Measurements from ENCODE around the gene MAP3K19. TPM values are rescaled to one million over a fixed set of nuclear protein-coding genes. Genes with fewer than 3 reads are reported as not detected.

The MAP3K19 gene
- total RNA-seq, 4 donors from 2014 or later = not detected

DNA sequence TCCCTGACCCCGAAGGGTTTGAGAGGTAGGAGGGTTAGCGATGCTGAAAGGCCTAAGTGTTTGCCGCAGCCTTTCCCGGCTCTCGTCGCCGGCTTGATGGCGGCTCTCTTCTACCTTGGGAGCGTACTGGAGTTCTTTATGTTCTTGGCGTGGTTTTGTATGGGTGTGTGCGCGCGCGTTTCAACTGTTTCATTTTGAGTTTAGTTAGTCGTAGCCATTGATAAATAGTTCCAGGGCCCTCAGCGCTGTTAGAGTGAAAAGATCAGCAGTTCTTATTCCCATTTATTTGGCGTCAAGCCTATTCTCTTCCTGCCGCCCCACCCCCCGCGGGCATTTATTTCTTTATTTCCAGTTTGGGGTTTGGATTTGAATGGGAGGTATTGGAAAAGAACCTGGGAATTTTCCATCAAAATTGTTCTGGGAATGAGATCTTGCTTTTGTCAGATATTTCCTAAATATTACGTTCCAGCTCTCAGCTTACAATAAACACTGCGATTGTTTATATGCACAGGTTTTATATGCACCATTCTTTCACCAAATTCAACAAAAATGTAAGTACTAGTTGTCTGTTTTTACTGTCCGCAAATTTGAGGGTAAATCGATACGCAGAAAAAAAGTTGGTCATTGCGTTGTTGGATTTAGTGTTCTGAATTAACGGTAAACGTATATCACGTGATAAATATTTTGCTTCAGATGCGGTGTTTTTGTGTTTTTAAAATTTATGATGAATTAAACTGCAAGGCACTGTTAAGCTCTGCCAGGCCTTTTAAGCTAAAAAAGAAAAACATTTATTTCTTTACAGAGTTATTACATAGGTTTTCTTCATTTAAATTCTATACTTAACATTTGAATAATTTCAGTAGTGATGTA lies 127.7 kb downstream of the MAP3K19 start:
- TF ChIP-seq, protein P1, sequence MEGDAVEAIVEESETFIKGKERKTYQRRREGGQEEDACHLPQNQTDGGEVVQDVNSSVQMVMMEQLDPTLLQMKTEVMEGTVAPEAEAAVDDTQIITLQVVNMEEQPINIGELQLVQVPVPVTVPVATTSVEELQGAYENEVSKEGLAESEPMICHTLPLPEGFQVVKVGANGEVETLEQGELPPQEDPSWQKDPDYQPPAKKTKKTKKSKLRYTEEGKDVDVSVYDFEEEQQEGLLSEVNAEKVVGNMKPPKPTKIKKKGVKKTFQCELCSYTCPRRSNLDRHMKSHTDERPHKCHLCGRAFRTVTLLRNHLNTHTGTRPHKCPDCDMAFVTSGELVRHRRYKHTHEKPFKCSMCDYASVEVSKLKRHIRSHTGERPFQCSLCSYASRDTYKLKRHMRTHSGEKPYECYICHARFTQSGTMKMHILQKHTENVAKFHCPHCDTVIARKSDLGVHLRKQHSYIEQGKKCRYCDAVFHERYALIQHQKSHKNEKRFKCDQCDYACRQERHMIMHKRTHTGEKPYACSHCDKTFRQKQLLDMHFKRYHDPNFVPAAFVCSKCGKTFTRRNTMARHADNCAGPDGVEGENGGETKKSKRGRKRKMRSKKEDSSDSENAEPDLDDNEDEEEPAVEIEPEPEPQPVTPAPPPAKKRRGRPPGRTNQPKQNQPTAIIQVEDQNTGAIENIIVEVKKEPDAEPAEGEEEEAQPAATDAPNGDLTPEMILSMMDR (IDR thresholded peaks at IDR 0.05; ENCODE audit: low read depth) = no peak

DNA sequence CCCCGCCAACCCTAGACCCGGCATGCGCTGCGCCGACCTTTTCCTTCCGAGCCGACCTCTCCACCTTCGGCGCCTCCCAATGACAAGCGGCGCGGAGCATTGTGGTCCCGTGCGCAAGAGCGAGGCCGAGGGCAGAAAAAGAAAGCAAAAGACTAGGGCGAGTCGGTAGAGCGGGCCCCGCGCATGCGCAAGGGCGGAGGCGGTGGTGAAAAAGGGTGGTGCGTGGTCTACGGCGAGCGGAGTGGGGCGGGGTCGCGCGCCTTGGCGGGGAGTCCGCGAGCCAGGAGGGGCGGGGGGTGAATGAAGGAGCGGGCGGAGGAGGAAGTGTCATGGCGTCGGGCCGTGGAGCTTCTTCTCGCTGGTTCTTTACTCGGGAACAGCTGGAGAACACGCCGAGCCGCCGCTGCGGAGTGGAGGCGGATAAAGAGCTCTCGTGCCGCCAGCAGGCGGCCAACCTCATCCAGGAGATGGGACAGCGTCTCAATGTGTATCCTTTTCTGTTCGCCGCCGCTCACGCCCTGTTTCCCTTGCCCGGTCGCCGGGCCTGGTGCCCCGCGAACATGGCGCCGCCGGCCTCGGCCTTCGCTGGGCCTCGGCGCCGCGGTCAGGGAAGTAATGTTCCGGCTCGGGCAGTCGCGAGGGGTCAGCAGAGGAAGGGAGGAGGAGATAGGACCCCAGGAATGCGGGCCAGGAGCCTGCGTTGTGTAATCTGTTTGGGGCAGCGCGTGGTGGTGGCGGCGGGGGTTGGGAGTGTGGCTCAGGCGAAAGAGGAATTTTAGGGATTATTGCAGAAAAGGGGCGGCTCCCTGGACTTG lies 128.5 kb downstream of the MAP3K19 start, which contains the start of gene CCNT2:
Gene CCNT2, plus strand, starts transcription at position 297 of the 815 bp plus-strand sequence. Its CDS starts 33 bp downstream, at position 330.
- TF ChIP-seq, protein P1 (IDR thresholded peaks at IDR 0.05; ENCODE audit: low read depth) = no peak

DNA sequence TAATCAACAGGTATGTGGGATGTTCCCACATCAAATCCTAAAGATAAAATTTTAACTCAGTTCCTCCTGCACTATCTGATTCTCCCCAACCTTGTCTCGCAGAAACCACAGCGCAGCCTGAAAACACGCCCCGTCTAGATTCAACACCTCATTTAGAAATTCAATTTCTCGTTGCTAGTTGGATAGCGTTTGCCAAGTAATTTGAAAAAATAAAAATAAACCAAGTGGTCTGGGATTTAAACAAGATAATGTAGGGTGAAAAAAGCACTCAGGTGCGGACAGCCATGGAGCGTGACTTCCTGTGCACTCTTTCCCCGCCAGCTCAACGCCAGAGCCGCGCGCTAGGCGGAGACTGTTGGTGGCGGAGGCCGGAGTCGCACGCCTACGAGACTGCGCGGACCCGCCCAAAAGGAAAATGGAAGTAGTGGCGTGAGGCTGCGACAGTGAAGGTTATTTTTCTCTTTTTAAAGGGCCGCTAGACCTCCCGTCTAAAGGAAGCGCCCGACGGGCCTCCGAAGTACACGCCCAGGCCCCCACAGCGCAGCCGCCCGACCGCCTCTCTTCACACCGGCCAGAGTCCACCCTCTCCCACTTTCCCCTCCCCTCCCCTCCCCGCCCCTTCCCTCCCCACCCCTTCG lies 129.2 kb downstream of the MAP3K19 start:
- TF ChIP-seq, protein P1 (IDR thresholded peaks at IDR 0.05; ENCODE audit: low read depth) = no peak

DNA sequence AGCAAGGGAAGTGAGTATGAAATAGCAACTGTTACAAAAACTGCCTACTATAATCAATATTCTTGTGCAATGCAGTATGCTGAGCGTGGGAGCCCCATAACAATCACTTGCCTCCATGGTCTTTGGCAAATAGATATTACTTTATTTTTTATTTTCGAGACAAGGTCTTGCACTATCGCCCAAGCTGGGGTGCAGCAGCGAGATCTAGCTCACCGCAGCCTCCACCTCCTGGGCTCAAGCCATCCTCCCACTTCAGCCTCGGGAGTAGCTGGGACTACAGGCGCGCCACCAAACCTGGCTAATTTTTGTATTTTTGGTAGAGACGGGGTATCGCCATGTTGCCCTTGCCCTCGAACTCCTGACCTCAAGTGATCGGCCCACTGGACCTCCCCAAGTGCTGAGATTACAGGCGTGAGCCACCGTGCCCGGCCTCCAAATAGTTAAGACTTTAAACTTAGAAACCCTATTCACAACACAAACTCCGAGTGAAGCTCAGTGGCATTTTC lies 129.8 kb downstream of the MAP3K19 start:
- TF ChIP-seq, protein P1 (IDR thresholded peaks at IDR 0.05; ENCODE audit: low read depth) = no peak

Other genes starting within 250 kb of the MAP3K19 start
- gene ACMSD, start 208.8 kb downstream of the MAP3K19 start, total RNA-seq = not detected
- gene CCNT2, start 128.6 kb downstream of the MAP3K19 start, total RNA-seq = 10 to 100 TPM; 34.6 to 41.3 (median 38.7) TPM
- 10 to 100 TPM; 46.0 to 54.8 (median 51.1) TPM for gene RAB3GAP1, start 4.8 kb upstream of the MAP3K19 start, total RNA-seq

Data from subcutaneous adipose tissue (tissue), 4 donors.